NCI-H2107 treated with DMSO at 0.1 percent for 48 hours (cell line): ENCODE results near the gene DDX59.

Experiments used
- DNase-seq: peaks from one replicate; lab custom pipeline; 2025; ENCODE audit not compliant: unreplicated experiment; lab: John Stamatoyannopoulos, UW

DDX59 gene

DNA sequence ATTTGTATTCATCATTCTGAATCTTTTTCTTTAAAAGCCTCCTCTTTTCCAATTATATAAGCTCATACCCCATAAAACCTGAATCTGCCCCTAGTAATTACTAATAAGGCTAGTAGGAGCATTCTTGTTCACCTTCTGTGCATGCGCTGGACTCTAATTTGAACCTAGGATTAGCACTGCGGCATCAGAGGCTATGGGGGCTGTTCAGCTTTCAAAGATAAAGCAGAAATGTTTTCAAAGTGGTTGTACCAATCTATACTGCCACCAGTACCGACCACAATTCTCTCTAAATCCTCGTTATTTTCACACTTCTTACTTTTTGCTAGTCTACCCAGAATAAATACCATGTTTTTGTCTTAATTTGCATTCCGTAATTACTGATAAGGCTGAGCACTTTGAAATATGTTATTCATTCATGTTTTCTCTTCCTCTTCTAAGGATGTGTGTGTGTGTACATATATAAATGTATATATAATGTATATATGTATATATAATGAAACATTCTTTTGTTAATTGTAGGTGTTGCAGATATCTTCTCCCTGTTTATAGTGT lies 1.6 kb upstream of the DDX59 start:
- DNase-seq = no peak

DNA sequence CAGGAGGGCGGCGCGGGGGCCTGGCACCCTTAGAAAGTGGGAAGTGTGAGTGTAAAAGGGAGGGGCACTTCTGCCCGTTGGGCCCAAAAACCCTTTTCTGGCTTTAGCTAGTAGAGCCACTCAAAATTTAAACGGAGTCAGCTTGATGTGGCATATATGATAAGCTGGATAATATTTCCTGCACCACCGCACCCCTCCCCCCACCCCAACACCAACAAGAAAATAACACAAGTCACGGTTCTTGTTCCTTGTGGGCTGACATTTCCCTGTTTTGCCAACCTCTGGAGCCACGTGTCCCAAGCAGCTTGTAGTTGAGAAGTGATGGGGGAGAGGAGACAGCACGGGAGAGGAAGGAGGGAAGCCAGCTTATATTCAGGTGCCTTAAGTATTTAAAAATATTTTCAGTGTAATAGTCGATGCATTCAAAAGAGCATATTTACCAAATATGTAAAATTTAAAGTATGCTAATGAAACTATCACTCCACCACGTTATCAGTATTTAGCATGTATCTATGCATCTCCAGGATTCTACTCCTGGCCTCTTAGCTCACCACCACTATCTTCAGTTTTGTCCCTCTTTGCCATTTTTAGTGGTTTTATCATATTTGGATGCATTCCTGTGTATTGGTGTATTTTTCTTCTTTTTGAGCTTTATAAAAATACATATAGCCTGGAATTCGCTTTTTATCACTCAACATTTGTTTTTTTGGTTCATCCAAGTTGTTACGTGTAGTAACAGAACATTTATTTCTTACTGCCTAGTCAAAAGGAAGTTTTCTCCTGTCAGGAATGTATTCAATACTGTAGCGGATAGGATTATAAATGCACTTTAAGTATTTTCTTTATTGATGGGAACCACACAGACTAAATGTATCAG lies 773 bp upstream of the DDX59 start:
- DNase-seq = peak; percentile 71

DNA sequence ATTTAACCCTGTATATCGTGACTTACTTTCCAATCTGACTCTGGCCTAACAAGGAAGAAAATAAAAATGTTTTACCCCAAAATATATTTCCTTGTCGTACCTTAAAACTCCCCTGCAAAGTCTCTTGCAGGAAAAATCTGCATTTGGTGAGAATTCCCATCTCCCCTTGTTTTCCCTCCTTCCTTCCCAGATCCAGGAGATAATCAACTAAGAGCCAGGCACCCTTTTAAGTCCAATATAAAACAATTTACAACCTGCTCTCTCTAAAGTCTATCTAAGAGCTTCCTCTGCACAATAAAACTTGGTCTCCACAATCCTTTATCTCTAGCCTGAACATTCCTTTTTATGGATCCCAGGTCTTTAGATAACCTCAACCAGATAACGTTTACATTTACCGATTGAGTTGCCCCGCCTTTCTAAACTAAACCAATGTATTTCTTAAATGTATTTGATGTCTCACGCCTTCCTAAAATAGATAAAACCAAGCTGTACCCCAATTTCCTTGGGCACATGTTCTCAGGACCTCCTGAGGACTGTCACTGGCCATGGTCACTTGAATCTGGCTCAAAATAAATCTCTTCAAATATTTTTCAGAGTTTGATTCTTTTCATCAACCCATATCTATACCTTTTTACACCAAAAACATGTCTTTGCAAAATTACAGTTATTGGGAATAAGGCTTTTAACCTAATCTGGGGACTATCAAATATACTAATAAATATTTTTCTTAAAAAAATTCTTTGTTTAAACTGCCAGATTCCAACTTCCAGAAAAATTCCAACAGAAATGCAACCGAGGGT lies 993 bp downstream of the DDX59 start:
- DNase-seq = no peak

DNA sequence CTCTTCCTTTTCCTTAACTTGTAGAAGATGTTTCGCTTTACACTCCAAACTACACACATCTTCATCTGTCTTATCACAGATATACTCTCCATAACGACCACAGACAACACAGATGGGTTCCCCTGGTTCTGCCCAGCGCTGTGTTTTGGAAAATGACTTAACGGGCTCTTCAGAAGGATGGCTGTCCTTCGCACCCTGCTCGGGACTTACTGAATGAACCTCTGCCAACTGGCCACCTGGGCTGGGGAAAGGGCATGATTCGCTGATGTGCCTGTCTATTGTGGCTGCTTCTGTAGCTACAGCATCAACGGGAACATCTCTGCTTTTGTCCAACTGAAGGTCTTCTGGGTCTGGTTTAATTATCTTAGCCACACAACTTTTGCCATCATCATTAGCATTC lies 3.4 kb downstream of the DDX59 start:
- DNase-seq = no peak

DNA sequence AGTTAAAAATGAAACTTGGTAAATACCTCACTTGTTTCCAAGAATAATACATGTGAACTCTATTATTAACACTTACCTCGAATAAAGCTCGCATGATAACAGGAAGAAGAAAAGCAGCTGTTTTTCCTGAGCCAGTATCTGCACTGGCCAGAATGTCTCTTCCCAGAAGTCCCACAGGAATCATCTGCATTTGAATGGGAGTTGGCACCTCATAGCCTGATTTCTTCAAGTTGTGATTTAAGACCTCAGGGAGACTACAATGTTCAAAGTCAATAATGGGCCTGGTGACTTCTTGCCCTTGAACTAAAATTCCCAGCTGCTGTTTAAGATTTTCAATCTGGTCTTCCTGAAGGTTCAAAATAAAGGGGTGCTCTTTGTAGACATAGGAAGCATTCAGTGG lies 3.8 kb downstream of the DDX59 start:
- DNase-seq = no peak

DNA sequence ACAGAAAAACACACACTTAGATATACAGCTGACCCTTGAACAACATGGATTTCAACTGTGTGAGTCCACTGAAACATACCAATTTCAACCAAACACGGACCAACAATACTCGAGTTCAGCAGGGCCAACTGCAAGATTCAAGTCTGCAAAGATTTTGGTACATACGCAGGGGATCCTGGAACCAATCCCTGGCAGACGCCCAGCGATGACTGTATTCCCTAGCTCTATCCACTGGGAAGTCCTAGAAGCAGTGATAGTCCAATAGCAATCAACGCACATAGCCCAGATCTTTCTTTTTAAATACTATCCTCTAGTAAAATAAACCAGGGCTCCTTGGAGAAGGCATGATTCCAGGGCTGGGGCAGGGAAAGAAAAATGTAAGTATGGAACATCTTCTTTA lies 9.0 kb downstream of the DDX59 start:
- no peak for DNase-seq

DNA sequence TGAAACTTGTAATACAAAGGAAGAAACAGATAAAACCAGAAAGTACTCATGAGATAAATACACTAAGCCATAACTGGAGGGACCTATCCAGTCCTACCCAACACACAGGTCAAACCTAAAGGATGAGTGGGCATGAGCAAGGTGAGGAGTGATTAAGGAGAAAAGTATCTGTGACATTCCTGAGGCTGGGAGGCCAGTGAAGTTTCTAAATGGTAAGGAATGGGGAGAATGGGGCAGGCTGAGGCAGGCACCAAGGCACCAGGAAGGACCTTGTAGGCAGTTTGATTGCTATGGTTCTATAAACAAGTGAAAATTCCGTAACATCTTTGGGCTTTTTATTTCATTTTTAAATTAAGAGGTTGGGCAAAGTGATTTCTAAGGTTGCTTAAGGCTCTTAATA lies 10.4 kb downstream of the DDX59 start:
- no peak for DNase-seq

DNA sequence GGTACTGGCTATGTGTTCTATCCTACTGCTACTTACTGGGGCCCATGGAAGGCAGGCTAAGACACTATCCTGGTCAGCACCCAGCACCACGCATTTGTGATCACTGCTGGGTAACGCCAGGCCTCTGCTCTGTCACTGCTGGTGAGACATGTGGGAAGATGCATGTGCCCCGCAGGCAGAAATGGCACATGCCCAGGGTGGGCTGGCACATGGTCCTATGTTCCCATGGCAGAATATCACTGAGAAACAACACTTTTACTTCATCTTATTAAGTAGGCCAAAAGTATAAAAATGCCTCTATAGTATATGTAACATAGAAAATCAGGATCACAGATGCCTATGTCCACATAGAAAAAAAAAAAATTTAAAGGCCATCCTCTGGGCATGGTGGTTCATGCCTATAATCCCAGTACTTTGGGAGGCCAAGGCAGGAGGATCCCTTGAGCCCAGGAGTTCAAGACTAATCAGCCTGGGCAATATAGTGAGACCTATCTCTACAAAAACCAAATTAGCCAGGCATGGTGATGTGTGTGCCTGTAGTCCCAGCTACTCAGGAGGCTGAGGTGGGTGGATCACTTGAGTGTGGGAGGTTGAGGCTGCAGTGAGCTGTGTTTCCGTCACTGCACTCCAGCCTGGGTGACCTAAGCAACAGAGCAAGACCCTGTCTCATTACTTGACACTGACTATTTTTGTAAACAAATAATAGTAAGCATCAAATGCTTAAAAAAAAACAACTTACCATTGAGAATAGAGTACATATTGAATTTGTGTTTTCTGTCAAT lies 11.5 kb downstream of the DDX59 start:
- DNase-seq = no peak

DNA sequence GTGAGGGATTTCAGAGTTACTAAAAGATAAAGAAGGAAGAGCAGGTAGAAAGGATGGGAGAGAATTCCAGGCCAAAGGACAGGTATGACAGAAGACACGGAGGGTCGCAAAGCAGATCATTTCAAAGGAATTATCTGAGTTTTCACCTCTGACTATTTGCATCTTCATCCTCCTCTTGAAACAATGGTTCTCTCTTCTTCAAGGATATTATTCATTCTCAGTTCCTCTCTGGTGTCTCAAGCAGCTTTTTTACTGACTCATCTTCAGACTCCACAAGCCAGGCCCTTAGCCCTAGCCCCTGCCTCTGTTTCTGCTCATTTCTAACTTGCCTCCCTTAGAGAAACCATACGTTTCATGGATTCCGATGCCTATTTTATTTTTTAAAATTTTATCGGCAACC lies 15.0 kb downstream of the DDX59 start:
- DNase-seq = no peak

DNA sequence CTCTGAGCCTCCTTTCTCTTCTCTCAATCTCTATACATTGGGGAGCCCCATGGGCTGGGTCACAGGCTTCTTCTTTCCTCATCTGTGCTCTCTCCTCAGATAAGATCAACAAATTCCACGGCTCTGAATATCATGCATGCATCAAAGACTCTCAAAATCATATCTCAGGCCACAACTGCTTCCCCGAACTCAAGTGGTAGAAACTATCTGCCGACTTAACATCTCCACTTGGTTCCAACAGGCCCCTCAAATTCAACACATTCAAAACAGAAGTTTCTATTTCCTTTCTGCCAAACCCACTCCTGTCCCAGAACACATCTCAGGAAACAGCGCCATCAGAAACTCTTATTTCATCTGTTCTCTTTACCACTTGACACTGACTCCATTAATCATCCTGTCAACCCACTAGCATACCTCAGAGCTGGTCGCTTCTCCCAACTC lies 16.7 kb downstream of the DDX59 start:
- no peak for DNase-seq

DNA sequence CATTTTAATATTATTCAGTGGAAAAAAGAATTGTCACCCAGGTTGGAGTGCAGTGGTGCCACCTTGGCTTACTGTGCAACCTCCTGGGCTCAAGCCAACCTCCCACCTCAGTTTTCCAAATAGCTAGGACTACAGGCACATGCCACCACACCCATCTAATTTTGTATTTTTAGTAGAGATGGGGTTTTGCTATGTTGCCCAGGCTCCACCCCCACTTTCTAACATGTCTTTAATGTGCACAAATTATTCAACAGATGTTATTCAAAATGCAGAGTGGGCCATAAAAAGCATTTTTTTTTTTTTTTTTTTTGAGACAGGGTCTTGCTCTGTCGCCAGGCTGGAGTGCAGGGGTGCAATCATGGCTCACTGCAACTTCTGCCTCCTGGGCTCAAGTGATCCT lies 17.3 kb downstream of the DDX59 start:
- DNase-seq = no peak

DNA sequence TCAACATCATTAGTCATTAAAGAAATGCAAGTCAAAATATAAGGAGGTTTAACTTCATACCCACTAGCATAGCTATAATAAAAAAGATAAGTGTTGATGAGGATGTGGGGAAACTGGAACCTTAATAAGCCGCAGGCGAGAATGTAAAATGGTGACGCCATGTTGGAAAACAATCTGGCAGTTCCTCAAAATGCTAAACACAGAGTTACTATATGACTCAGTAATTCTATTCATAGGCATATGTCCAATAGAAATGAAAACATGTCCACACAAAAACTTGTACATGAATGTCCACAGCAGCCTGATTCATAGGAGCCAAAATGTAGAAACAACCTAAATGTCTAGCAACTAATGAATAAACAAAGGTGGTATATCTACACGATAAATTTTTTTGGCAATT lies 23.2 kb downstream of the DDX59 start:
- DNase-seq = no peak

DNA sequence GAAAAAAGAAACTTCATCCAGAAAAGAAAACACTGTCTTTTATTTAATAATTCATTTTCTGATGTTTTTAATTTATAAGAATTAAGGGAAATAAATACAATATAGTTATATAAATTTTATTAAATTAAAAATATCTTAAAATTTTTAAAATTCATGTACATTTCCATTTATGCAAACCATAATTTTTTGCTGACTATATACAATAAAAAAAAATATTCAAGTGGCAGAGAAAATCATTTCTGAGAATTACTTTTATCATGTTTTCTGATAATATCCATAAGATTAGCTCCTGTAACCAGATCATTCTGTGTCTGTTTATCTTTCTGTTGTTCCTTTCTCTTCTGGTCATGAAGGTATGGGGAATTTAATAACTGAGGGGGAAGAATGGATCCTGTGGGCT lies 25.7 kb downstream of the DDX59 start:
- no peak for DNase-seq

DNA sequence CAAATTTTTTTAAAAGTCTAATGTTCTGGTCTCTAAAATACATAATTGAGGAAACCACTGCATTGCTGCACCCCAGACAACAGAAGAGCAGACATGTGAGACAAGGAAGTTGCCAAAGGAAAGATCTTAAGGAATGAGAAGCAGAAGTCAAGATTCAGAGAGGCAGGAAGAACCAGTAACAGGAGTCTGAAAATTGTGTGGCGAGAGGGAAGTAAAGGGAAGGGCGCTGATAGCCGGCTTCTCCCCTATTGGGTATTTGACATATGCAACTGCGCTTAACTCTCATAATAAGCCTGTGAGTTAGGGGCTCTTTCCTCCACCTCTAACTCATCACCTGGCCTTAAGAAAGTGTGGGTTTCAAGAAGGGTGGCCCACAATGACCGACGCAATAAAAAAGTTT lies 27.2 kb downstream of the DDX59 start:
- DNase-seq = no peak

DNA sequence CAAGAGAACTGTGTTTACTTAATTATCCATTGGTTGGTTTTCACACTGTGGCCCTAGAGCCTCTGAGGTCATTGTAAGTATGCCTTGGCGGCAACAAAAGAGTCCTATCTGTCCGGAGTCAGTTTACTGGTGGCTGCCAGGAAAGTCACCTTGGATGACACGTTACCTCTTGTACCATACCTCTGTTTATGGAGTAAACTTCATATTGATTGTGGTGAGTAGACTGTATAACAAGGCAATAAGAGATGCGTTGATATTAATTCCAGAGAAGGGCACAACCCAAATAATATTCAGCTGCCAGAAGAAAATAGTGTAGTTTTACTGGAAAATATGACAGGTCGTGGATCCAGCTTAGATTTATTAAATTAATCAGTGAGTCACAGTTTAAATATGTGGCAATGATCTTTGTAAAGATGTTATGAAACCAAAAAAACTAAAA lies 28.7 kb downstream of the DDX59 start:
- DNase-seq = no peak

DNA sequence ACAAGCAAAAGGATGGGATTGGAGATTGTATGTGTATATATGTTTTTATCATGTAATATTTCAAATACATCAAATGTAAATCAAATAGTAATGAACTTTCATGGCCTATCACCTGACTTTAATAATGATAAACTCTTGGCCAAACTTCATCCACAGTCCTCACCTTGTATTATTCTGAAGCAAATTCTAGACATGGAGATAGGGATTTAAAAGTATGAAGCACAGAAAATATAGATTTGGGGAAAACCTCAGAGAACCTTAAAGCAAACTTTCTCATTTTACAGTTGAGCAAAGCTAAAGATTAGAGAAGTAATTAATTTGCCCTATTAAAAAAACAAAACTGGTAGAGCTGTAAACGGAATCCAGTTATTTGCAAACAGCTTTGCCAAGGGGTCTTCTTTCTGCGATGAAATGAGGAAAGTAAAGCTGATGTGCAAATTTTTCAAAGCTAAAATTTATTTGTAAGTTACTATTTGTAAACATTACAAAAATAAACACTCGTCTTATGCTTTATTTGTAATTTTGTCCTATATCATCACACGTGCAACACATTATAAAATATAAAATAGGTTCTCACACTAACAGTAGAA lies 29.2 kb downstream of the DDX59 start:
- no peak for DNase-seq

DNA sequence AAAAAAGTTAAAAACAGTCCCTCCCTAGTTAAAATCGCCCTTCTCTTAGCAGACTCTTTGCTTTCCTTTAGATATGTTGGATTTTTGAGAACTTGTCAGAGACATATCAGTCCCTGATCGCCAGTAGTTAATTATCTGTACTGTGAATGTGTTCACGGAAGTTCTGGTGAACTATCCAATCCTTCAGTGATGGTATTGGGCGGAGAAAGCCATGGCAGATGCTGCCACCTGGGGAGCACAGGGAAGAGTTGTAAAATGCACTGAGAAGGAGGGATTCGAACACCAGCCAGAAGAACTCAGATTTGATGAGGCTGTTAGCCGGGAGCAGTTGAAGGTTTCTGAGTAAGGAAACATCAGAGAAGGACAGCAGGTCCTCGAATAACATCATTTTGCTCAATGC lies 31.6 kb downstream of the DDX59 start:
- DNase-seq = no peak

DNA sequence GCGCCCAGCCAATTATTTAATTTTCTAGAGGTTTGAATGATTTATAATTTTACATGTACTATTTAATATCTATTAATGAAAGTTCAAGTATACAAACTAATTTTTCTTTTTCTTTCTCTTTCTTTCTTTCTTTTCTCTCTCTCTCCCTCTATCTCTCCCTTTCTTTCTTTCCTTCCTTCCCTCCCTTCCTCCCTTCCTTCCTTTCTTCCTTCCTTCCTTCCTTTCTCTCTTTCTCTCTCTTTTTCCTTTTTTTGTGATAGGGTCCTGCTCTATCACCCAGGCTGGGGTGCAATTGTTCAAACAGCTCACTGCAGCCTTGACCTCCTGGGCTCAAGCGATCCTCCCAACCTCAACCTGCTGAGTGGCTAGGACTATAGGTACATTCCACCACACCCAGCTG lies 33.0 kb downstream of the DDX59 start:
- no peak for DNase-seq

DNA sequence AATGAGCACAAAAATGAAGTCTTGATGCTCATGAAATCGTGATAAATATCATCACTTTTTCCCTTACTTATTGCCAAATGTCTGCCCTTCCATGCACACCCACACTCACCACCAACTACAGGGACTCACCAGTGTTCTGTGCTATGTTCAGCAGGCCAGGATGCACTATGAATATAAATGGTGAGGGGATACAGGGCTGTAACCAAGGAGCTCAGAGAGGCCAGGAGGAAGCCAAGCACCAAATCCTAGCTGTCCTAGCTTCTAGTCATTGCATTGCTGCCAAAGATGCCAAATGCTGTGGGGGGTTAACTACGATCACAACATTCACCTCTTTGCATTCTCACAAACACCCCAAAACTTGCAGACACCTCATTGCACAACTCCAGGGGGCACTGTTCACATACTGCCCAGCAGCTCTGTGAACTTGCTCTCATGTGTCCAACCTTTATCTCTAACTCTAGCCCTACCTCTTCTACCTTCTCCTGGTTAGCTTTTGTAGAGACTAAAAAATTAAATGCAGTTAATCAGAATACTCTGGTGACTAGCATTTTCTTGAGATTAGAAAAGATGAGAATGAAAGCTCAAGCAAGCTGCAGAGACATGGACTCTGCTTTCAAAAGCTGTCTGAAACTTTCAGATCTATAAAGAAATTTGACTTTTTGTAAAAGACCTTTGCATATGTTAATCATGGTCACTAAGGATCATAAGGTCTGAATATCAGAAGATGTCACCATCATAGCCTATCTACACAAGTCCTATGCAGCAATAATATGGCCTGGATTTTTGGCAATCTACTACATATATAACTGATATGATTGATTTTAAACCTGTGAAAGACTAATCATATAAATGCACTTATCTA lies 35.2 kb downstream of the DDX59 start:
- no peak for DNase-seq

DNA sequence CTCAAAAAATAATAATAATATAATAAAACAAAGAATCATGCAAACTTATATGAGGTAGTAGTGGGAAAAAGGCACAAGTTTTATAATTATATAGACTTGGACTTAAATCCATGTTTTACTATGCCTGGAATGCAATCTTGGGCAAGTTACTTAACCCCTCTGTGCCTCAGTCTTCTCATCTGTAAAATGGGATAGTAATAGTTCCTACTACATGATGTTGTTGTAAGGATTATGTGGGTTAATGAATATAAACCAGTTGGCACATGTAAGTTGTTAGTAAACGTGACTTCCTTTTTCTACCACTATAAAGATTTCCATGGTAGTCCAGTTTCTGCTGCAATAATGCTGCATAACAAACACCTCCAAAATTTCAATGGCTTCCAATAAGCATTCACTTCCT lies 38.3 kb downstream of the DDX59 start:
- no peak for DNase-seq
